Right atrium auricular region (tissue), 2 donors: Measurements from ENCODE around the gene ITPR3. TPM values are rescaled to one million over a fixed set of nuclear protein-coding genes. Genes with fewer than 3 reads are reported as not detected.
A peak's percentile ranks its signal among the peaks of the same experiment; 100 is the strongest.

Source experiments
- DNase-seq: peaks from one replicate; pipeline ENCODE4 v3.0.0-alpha.2; 2019; ENCODE audit warnings: low spot score
- H3K27ac ChIP-seq, 2 donors: fragments of 200-600 bp; sonication (generic); 1 replicate in 1 of 2; 2 replicates in 1 of 2; pipeline ENCODE4 v1.5.1; 2016 to 2019
- H3K27me3 ChIP-seq, 2 donors: fragments of 200-600 bp; sonication (generic); one replicate each; pipeline versions ENCODE4 v1.5.1 to v1.6.0; 2017 to 2019
- H3K36me3 ChIP-seq: fragments of 200-600 bp; sonication (generic); one replicate; pipeline ENCODE4 v1.5.1; 2016
- H3K4me1 ChIP-seq, 2 donors: fragments of 200-600 bp; sonication (generic); one replicate each; pipeline versions ENCODE4 v1.5.1 to v1.6.0; 2017 to 2019
- H3K4me3 ChIP-seq, 2 donors: fragments of 200-600 bp; sonication (generic); 1 replicate in 1 of 2; 2 replicates in 1 of 2; pipeline ENCODE4 v1.5.1; 2017 to 2019; ENCODE audit warnings: mild to moderate bottlenecking in 1 of 2, moderate library complexity in 1 of 2
- H3K9me3 ChIP-seq, 2 donors: fragments of 200-600 bp; sonication (generic); one replicate each; pipeline ENCODE4 v1.5.1; 2019
- total RNA-seq, 2 donors: library from RNA; depleted of rRNA; stranded (reverse); fragments of >200 nt; gene quantifications; one replicate each; pipeline ENCODE4 v1.1.0, GENCODE V29; 2016
- TF ChIP-seq, protein P1 (sequence below), 2 donors: fragments of 200-600 bp; sonication (generic); IDR thresholded peaks; one replicate each; pipeline ENCODE4 v1.5.1; 2019; ENCODE audit warnings: antibody characterized with exemption in 2 of 2

Gene ITPR3
- total RNA-seq, 2 donors from 2014 or later: 6.2 to 17.7 TPM

DNA sequence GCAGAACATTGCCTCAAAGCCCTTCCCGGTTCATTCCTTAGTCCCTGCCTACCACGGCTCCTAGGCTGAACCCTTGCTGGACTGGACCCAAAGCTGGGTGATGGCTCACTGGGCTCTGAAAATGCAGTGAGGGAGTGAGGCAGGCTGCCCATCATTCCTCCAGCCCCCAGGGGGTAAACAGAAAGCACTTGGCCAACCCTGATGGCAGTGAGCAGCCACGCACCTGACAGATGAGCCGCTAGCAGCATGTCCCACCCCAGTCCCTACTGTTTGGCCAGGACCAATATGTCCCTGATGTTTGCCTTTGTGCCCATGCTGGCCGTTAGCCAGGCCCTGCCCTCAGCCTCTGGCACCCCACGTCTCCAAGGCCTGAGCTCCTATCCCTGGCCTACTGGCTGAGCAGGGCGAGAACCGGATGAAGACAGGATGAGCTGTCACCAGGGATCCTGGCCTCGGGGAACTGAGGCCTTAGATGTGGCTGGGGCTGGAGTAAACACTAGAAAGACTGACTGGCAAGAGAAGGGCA, 21.6 kb upstream of the ITPR3 start:
- H3K9me3 ChIP-seq: peaks cover 0 to 5% of the 10 kb centered on the region in 2 donors
- peaks cover 0 to 14% of the 10 kb centered on the region in 2 donors for H3K4me1 ChIP-seq
- TF ChIP-seq, protein P1, sequence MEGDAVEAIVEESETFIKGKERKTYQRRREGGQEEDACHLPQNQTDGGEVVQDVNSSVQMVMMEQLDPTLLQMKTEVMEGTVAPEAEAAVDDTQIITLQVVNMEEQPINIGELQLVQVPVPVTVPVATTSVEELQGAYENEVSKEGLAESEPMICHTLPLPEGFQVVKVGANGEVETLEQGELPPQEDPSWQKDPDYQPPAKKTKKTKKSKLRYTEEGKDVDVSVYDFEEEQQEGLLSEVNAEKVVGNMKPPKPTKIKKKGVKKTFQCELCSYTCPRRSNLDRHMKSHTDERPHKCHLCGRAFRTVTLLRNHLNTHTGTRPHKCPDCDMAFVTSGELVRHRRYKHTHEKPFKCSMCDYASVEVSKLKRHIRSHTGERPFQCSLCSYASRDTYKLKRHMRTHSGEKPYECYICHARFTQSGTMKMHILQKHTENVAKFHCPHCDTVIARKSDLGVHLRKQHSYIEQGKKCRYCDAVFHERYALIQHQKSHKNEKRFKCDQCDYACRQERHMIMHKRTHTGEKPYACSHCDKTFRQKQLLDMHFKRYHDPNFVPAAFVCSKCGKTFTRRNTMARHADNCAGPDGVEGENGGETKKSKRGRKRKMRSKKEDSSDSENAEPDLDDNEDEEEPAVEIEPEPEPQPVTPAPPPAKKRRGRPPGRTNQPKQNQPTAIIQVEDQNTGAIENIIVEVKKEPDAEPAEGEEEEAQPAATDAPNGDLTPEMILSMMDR (IDR thresholded peaks at IDR 0.05): no peak
- no peak overlapping the region for H3K4me3 ChIP-seq
- H3K36me3 ChIP-seq: no peaks in the 10 kb centered on the region
- H3K27me3 ChIP-seq: no peaks in the 10 kb centered on the region
- DNase-seq: no peak
- H3K27ac ChIP-seq: peak overlapping the region; percentile 42 to 75

DNA sequence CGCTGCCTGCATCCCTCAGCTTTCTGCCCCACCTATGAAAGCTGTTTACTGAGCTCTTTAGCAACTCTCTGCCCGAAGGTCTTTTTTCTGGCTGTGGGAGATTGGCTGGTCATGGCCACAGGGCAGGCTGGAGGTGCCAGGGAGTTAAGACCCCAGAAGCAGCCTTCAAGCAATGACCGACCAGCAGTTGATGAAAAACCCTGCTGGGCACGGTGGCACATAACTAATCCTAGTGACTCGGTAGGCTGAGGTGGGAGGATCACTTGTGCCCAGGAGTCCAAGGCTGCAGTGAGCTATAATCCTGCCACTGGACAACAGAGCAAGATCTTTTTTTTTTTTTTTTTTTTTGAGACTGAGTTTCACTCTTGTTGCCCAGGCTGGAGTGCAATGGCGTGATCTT, 20.4 kb upstream of the ITPR3 start:
- no peak for DNase-seq
- H3K4me1 ChIP-seq: peaks cover 0 to 14% of the 10 kb centered on the region in 2 donors
- peaks cover 0 to 12% of the 10 kb centered on the region in 2 donors for H3K9me3 ChIP-seq
- H3K36me3 ChIP-seq: no peaks in the 10 kb centered on the region
- no peak overlapping the region for H3K4me3 ChIP-seq
- no peak overlapping the region for H3K27ac ChIP-seq
- no peaks in the 10 kb centered on the region for H3K27me3 ChIP-seq
- TF ChIP-seq, protein P1 (IDR thresholded peaks at IDR 0.05): no peak

DNA sequence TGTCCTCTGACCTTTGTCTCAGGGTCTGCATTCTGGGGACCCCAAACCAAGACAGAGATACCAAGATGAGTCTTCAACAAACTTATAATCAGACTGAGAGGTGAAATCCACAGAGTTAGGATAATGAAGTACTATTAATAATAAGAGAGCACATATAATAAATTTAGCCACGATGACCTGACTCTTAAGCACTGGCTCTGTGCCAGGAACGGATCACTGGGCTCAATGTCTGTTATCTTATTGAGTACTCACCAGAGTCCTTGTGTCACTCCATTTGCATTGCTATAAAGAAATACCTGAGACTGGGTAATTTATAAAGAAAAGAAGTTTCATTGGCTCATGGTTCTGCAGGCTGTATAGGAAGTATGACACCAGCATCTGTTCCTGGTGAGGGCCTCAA, 18.9 kb upstream of the ITPR3 start:
- no peak for DNase-seq
- Histone ChIP-seq H3K27me3 (no peaks in the 10 kb centered on the region), H3K9me3 (peaks cover 0 to 12% of the 10 kb centered on the region in 2 donors), H3K4me1 (peaks cover 0 to 14% of the 10 kb centered on the region in 2 donors), H3K36me3 (no peaks in the 10 kb centered on the region), H3K27ac (peak overlapping the region in 1 of 2 donors; percentile 28), H3K4me3 (no peak overlapping the region)
- TF ChIP-seq, protein P1 (IDR thresholded peaks at IDR 0.05): no peak

DNA sequence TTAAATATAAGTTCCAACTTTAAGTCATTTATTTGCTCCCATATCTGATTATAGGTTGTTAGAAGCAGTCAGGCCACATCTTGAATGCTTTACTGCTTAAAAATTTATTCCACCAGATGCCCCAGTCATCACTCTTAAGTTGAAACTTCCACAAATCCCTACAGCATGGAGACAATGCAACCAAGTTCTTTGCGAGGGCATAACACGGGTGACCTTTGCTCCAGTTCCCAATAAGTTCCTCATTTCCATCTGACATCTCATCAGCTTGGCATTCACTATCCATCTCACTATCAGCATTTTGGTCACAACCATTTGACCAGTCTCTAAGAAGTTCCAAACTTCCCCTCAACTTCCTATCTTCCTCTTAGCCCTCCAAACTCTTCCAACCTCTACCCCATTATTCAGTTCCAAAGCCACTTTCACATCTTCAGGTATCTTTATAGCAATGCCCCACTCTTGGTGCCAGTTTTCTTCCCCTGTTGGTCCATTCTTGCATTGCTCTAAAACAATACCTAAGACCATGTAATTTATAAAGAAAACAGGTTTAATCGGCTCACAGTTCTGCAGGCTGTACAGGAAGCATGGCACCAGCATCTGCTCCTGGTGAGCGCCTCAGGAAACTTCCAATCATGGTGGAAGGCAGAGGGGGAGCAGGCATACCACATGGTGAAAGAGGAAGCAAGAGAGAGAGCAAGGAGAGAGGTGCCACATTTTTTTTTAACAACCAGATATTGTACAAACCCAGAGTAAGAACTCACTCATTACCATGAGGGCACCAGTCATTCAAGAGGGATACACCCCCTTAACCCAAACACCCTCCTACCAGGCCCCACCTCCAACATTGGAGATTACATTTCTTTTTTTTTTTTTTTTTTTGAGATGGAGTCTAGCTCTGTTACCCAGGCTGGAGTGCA, 15.9 kb upstream of the ITPR3 start:
- TF ChIP-seq, protein P1 (IDR thresholded peaks at IDR 0.05): no peak
- Histone ChIP-seq H3K9me3 (peaks cover 0 to 12% of the 10 kb centered on the region in 2 donors), H3K27ac (no peak overlapping the region), H3K4me3 (no peak overlapping the region), H3K27me3 (no peaks in the 10 kb centered on the region), H3K36me3 (no peaks in the 10 kb centered on the region), H3K4me1 (peaks cover 0 to 31% of the 10 kb centered on the region in 2 donors)
- no peak for DNase-seq

DNA sequence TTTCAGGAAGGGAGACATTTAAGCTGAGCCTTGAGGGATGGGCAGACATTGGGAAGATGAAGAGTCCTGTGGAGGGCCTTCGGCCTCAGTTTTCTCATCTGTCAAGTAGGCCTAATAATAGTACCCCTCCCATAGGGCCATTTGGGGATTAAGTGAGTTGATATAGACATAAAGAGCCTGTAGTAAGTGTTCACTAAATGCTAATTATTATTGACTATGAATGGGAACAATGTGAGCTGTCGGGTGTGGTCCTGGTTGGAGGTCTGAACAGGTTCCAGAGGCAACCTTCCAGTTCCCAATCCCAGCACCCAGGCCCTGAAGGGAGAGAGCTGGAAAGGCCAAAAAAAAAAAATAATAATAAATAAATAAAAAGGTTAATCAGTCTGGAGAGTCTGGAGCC, 14.5 kb upstream of the ITPR3 start:
- Histone ChIP-seq H3K27me3 (no peaks in the 10 kb centered on the region), H3K27ac (no peak overlapping the region), H3K36me3 (no peaks in the 10 kb centered on the region), H3K4me1 (peaks cover 0 to 43% of the 10 kb centered on the region in 2 donors), H3K9me3 (peaks cover 0 to 12% of the 10 kb centered on the region in 2 donors), H3K4me3 (no peak overlapping the region)
- TF ChIP-seq, protein P1 (IDR thresholded peaks at IDR 0.05): no peak
- DNase-seq: no peak
